Activated naive CD4-positive, alpha-beta T cell treated with anti-CD3 and anti-CD28 coated beads, Interleukin-2, amount 10 ng/mL, durations not matched to agents 7 days and 5 days (primary cell): Measurements from ENCODE around the gene PTPRF.
"Not testable (repeated sequence)": the region's sequence is repeated elsewhere in the genome, so short reads cannot be mapped to it uniquely, and the experiment has no call there.

ENCODE experiments used
- CTCF ChIA-PET: fragments of 350-600 bp; sonication (Branson Sonifier 250); formaldehyde crosslinking; loops from one replicate; lab custom pipeline; 2021; ENCODE audit warnings: antibody characterized with exemption; lab: Charles Lee
- DNase-seq: peaks from one replicate; pipeline ENCODE4 v3.0.0-alpha.2; 2020
- H3K27ac Mint-ChIP-seq: one replicate; pipeline ENCODE4 v1.8.0; 2021; ENCODE audit warnings: mild to moderate bottlenecking, moderate library complexity, mixed read lengths
- H3K27me3 Mint-ChIP-seq: one replicate; pipeline ENCODE4 v1.8.0; 2021; ENCODE audit warnings: mild to moderate bottlenecking, mixed read lengths
- H3K36me3 Mint-ChIP-seq: one replicate; pipeline ENCODE4 v1.8.0; 2021; ENCODE audit warnings: mixed read lengths
- H3K4me1 Mint-ChIP-seq: one replicate; pipeline ENCODE4 v1.8.0; 2021; ENCODE audit warnings: mixed read lengths
- H3K4me3 Mint-ChIP-seq: one replicate; pipeline ENCODE4 v1.8.0; 2021; ENCODE audit warnings: mild to moderate bottlenecking, moderate library complexity, mixed read lengths
- H3K9me3 Mint-ChIP-seq: one replicate; pipeline ENCODE4 v1.8.0; 2021; ENCODE audit warnings: mixed read lengths

PTPRF gene

GRCh38 chr1:43621861-43622260, 91.2 kb downstream of the PTPRF start:
- DNase-seq: peak; percentile 10
- no peak overlapping the region for H3K27ac Mint-ChIP-seq
- H3K9me3 Mint-ChIP-seq: no peaks in the 10 kb centered on the region
- H3K4me3 Mint-ChIP-seq: no peak overlapping the region
- CTCF ChIA-PET: interaction anchor here (1.1 kb wide), 1 partner anchor 68 kb away, joined by 3 read pairs; no protein-coding TSS in a partner anchor
- no peaks in the 10 kb centered on the region for H3K36me3 Mint-ChIP-seq
- peaks cover 14% of the 10 kb centered on the region for H3K27me3 Mint-ChIP-seq
- H3K4me1 Mint-ChIP-seq: no peaks in the 10 kb centered on the region

GRCh38 chr1:43622471-43622870, 91.8 kb downstream of the PTPRF start:
- Mint-ChIP-seq H3K4me1 (no peaks in the 10 kb centered on the region), H3K9me3 (no peaks in the 10 kb centered on the region), H3K27ac (no peak overlapping the region), H3K36me3 (no peaks in the 10 kb centered on the region), H3K4me3 (no peak overlapping the region), H3K27me3 (peaks cover 14% of the 10 kb centered on the region)
- DNase-seq: peak; percentile 13
- CTCF ChIA-PET: no interaction called here

DNA sequence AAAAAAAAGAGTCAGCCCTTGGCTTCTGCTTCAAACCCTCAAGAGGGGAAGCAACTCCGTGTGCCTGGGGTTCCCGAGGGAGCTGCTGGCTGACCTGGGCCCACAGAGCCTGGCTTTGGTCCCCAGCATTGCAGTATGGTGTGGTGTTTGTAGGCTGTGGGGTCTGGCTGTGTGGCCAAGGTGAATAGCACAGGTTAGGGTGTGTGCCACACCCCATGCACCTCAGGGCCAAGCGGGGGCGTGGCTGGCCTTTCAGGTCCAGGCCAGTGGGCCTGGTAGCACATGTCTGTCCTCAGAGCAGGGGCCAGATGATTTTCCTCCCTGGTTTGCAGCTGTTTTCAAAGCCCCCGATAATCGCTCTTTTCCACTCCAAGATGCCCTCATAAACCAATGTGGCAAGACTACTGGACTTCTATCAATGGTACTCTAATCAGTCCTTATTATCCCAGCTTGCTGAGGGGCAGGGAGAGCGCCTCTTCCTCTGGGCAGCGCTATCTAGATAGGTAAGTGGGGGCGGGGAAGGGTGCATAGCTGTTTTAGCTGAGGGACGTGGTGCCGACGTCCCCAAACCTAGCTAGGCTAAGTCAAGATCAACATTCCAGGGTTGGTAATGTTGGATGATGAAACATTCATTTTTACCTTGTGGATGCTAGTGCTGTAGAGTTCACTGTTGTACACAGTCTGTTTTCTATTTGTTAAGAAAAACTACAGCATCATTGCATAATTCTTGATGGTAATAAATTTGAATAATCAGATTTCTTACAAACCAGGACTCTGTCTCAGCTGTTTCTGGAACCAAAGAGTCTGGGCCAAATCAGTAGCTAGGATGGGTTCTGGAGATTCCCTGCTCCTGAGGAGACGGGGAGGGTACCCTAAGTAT, 92.5 kb downstream of the PTPRF start:
- Mint-ChIP-seq H3K27ac (no peak overlapping the region), H3K27me3 (peaks cover 14% of the 10 kb centered on the region), H3K36me3 (no peaks in the 10 kb centered on the region), H3K4me3 (no peak overlapping the region), H3K4me1 (no peaks in the 10 kb centered on the region), H3K9me3 (no peaks in the 10 kb centered on the region)
- peak; percentile 14 for DNase-seq
- CTCF ChIA-PET: no interaction called here

DNA sequence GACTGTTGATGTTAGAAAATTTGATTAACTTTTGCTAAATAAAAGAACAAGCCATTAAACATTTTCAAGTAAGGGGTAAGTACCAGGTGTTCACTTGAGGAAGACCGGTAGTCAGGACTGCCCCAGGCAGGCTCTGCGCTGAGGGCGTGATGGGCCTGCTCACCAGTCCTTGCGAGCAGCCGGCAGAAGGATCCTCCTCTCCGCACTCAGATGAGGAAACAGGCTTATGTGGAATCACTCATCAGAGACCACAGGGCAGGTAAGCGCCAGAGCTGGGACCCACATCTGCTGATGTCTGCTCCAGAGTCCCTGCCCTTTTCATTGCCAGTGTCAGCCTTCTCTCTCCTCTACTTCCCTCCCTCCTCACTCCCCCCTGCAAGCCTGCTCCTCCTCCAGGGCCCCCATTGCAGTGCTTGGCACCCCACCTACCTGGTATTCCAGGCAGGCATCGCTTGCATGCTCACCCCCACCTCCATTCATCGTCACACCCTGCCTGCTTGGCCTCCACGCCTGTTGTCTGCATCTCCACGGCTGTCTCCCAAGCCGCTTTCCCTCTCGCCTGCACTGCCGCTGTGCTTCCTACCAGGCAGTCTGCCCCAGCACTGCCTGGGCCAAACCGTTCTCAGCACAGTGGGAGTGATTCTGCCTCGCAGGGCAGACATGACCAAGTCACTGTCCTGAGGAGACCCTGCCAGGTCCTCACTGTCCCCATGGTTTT, 94.5 kb downstream of the PTPRF start:
- CTCF ChIA-PET: no interaction called here
- Mint-ChIP-seq H3K9me3 (no peaks in the 10 kb centered on the region), H3K27ac (no peak overlapping the region)

DNA sequence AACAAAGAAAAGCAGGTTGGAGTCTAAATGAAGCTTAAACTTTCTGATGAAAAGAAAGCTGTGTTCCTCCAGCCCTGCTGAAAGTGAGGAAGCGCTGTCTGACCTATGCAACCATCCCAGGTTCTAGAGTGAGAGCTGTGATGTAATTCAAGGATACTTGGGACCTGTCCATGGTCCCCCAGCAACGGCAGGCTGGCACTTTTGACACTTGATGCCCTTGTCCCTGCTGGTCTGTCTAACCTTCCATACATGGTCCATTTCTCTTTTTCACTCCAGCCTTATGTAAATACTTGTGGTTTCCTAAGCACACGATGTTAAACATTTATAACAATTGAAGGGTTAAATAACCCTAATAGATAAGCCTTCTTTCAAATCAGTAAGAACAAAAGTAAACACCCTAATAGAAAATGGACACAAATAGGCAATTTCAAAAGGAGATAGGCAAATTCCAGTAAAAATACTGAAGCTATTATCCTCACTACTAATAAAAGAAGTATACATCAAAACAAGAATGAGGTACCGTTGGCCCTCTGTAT, 101.5 kb downstream of the PTPRF start:
- H3K36me3 Mint-ChIP-seq: no peaks in the 10 kb centered on the region
- CTCF ChIA-PET: no interaction called here
- H3K4me1 Mint-ChIP-seq: no peaks in the 10 kb centered on the region
- no peaks in the 10 kb centered on the region for H3K9me3 Mint-ChIP-seq
- H3K27me3 Mint-ChIP-seq: peaks cover 12% of the 10 kb centered on the region
- no peak overlapping the region for H3K27ac Mint-ChIP-seq
- no peak for DNase-seq
- no peak overlapping the region for H3K4me3 Mint-ChIP-seq

More for the DNA sequence above, 94.5 kb downstream of the PTPRF start:
- no peak overlapping the region for H3K4me3 Mint-ChIP-seq
- peaks cover 14% of the 10 kb centered on the region for H3K27me3 Mint-ChIP-seq
- peak; percentile 5 for DNase-seq
- H3K4me1 Mint-ChIP-seq: no peaks in the 10 kb centered on the region
- no peaks in the 10 kb centered on the region for H3K36me3 Mint-ChIP-seq

GRCh38 chr1:43634721-43635120, 104.0 kb downstream of the PTPRF start:
- Mint-ChIP-seq H3K27me3 (peaks cover 12% of the 10 kb centered on the region), H3K4me3 (no peak overlapping the region), H3K4me1 (no peaks in the 10 kb centered on the region), H3K27ac (no peak overlapping the region), H3K36me3 (no peaks in the 10 kb centered on the region), H3K9me3 (no peaks in the 10 kb centered on the region)
- DNase-seq: no peak
- CTCF ChIA-PET: no interaction called here

DNA sequence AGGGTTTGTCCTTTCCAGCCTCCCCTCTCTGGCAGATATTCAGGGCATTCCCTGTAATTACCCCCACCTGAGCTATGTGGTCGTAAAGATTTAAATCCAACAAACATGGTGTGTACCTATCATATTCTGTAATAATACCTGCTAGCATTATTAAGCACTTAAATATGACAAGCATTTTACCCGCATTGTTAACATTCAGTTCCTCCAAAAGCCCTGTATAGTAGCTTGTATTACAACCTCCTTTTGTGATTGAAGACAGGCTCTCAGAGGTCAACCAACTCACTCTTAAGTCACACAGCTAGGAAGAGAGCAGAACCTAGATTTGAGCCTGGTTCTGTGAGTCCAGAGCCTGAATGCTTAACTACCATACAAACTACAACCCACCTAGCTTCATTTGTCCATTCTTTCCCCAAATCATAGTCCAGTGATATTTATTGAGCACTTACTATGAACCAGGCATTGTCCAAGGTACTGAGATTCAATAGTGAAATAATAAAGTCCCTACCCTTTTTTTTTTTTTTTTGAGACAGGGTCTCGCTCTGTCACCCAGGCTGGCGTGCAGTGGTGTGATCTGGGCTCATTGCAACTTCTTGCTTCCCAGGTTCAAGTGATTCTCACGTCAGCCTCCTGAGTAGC, 105.4 kb downstream of the PTPRF start:
- Mint-ChIP-seq H3K4me3 (no peak overlapping the region), H3K27me3 (peaks cover 17% of the 10 kb centered on the region), H3K36me3 (no peaks in the 10 kb centered on the region), H3K27ac (no peak overlapping the region), H3K9me3 (no peaks in the 10 kb centered on the region), H3K4me1 (no peaks in the 10 kb centered on the region)
- CTCF ChIA-PET: interaction anchor here (0.6 kb wide), 1 partner anchor 328 kb away, joined by 3 read pairs; no protein-coding TSS in a partner anchor
- no peak for DNase-seq

- Mint-ChIP-seq H3K9me3 (no peaks in the 10 kb centered on the region), H3K27me3 (peaks cover 21% of the 10 kb centered on the region), H3K4me1 (no peaks in the 10 kb centered on the region), H3K4me3 (no peak overlapping the region), H3K27ac (no peak overlapping the region), H3K36me3 (no peaks in the 10 kb centered on the region)
- no peak for DNase-seq
- CTCF ChIA-PET: no interaction called here
Measured at GRCh38 chr1:43637267-43637666, 106.6 kb downstream of the PTPRF start.

- DNase-seq, H3K27ac Mint-ChIP-seq, H3K36me3 Mint-ChIP-seq, H3K9me3 Mint-ChIP-seq, H3K4me3 Mint-ChIP-seq, CTCF ChIA-PET, H3K4me1 Mint-ChIP-seq: not testable (repeated sequence)
- peaks cover 28% of the 10 kb centered on the region for H3K27me3 Mint-ChIP-seq
Measured at GRCh38 chr1:43638381-43638780, 107.7 kb downstream of the PTPRF start.

GRCh38 chr1:43639976-43640794, 109.5 kb downstream of the PTPRF start:
- no peaks in the 10 kb centered on the region for H3K9me3 Mint-ChIP-seq
- CTCF ChIA-PET: no interaction called here
- H3K4me1 Mint-ChIP-seq: no peaks in the 10 kb centered on the region
- H3K36me3 Mint-ChIP-seq: no peaks in the 10 kb centered on the region
- H3K27me3 Mint-ChIP-seq: peaks cover 25% of the 10 kb centered on the region
- H3K4me3 Mint-ChIP-seq: no peak overlapping the region
- DNase-seq: no peak
- no peak overlapping the region for H3K27ac Mint-ChIP-seq

DNA sequence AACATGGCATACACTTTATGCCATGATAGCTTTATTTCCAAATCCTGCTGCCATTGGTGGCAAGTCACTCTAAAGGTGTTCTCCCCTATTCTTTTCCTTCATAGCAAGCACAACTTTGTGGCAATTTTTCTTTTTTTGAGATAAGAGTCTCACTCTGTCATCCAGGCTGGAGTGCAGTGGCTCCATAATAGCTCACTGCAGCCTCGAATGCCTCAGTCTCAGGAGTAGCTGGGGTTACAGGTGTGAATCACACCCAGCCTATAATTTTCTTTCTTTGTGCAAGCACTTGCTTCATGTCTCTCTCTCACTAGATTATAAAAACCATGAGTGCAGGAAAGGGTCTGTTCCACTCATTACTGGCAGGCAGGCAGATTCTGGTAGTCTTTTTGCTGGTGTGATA, 113.9 kb downstream of the PTPRF start:
- CTCF ChIA-PET: interaction anchor here (0.6 to 1.2 kb wide), 2 partner anchors 14 to 1151 kb away, joined by 4 read pairs; no protein-coding TSS in a partner anchor
- Mint-ChIP-seq H3K27me3 (peaks cover 44% of the 10 kb centered on the region), H3K27ac (no peak overlapping the region), H3K4me3 (no peak overlapping the region), H3K4me1 (peaks cover 5% of the 10 kb centered on the region), H3K36me3 (no peaks in the 10 kb centered on the region), H3K9me3 (no peaks in the 10 kb centered on the region)
- DNase-seq: no peak

GRCh38 chr1:43645461-43645860, 114.8 kb downstream of the PTPRF start:
- no peak overlapping the region for H3K27ac Mint-ChIP-seq
- H3K9me3 Mint-ChIP-seq: no peaks in the 10 kb centered on the region
- H3K4me1 Mint-ChIP-seq: peaks cover 7% of the 10 kb centered on the region
- no peak overlapping the region for H3K4me3 Mint-ChIP-seq
- H3K27me3 Mint-ChIP-seq: peaks cover 44% of the 10 kb centered on the region
- H3K36me3 Mint-ChIP-seq: no peaks in the 10 kb centered on the region
- no peak for DNase-seq
- CTCF ChIA-PET: interaction anchor here (1.1 kb wide), 1 partner anchor 290 kb away, joined by 4 read pairs; no protein-coding TSS in a partner anchor

- peaks cover 23% of the 10 kb centered on the region for H3K4me1 Mint-ChIP-seq
- H3K4me3 Mint-ChIP-seq, H3K27ac Mint-ChIP-seq, CTCF ChIA-PET, H3K9me3 Mint-ChIP-seq, DNase-seq, H3K36me3 Mint-ChIP-seq: not testable (repeated sequence)
- H3K27me3 Mint-ChIP-seq: peaks cover 34% of the 10 kb centered on the region
Measured at GRCh38 chr1:43647331-43647730, 116.6 kb downstream of the PTPRF start.
